GM18507 (cell line): Measurements from ENCODE around the gene GPT2.

Experiments
- DNase-seq: peaks from one replicate; pipeline ENCODE4 v3.0.0; 2011; ENCODE audit warnings: low read depth; ENCODE audit not compliant: insufficient read length; ENCODE audit errors: extremely low spot score
- FAIRE-seq: peaks from 2 replicates; lab custom pipeline; 2011; peaks lifted over from hg19 to GRCh38; lab: Jason Lieb, UNC

GPT2 gene, protein sequence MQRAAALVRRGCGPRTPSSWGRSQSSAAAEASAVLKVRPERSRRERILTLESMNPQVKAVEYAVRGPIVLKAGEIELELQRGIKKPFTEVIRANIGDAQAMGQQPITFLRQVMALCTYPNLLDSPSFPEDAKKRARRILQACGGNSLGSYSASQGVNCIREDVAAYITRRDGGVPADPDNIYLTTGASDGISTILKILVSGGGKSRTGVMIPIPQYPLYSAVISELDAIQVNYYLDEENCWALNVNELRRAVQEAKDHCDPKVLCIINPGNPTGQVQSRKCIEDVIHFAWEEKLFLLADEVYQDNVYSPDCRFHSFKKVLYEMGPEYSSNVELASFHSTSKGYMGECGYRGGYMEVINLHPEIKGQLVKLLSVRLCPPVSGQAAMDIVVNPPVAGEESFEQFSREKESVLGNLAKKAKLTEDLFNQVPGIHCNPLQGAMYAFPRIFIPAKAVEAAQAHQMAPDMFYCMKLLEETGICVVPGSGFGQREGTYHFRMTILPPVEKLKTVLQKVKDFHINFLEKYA

DNA sequence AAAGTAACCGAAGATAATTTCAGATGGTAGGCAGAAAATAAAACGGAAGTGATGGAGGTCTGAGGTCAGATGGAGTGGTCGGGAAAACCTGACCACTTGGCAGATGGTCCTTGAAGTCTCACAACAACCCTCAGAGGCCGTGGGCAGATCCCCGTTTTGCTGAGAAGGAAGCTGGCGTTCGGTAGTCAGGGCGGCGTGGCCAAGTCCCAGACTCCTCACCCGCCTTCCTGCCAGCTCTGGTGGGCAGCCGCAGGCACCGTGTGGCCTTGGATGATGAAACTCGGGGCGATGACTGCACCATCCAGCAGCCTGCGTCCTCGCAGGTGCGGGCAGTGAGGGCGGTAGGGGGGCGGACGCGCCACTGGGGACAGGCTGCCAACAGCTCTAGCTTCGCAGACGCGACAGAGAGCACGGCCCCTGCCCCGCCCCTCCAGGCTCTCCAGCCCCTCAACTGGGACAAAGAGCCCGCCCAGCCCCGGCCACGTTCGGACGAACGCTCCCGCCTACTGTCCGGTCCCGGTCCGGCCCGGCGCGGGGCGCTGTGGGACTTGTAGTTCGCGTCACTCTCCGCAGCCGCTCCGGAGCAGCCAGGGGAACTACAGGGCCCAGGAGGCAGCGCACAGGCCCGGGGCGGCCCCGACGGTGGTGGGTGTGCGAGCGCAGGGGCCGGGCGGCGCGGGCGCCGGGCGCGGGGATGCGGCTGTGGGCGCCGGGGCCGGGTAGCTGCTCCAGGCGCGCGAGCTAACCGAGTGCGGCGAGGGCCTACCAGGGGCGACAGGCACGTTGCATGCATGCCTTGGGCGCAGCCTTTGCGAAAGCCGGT is at the start of gene GPT2:
GPT2 (plus strand) TSS at position 673 of the 823 bp plus-strand sequence. CDS start 354 bp downstream, outside the sequence.
- peak; percentile 90 for FAIRE-seq
- peak; percentile 79 for DNase-seq

DNA sequence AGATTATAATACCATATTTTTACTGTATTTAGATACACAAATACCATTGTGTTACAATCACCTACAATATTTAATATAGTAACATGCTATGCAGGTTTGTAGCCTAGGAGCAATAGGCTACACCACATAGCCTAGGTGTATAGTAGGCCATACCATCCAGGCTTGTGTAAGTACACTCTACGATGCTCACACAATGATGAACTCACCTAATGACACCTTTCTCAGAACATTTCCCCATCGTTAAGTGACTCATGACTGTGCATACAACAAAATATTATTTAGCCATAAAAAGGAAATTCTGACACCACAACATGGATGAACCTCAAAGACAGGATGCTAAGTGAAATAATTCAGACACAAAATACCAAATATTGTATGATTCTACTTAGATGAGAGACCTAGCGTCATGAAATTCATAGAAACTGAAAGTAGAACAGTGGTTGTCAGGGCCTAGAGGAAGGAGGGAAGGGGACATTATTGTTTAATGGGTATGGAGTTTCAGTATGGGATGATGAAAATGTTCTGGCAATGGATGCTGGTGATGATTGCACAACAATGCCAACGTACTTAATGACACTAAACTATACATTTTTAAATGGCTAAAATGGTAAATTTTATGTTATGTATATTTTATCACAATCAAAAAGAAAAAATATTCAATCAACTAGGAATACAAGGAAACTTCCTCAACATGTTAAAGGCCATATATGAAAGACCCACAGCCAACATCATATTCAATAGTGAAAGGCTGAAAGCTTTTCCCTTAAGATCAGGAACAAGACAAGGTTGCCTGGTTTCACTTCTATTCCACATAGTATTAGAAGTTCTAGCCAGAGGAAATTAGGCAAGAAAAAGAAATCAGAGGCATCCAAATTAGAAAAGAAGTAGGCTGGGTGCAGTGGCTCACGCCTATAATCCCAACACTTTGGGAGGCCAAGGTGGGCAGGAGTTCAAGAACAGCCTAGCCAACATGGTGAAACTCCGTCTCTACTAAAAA is 47.3 kb upstream of the GPT2 start:
- DNase-seq, result no peak
- no peak for FAIRE-seq

DNA sequence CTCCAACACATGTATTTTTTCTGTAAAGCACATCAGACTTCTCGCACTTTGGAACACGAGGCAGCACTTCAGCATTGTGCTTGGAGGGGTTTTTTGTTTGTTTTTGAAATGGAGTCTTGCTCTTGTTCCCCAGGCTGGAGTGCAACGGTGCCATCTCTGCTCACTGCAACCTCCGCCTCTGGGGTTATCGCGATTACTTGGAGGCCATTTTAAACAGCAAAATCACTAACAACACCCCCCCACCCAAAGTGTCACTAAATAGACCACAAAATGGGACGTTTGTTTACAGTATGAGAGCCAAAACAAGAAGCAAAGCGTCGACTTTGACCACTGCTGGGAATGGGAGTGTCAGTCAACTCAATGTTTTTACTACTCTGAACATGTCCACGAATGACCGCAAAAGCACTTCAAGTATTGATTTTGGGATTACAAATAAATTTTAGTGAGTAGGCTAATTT is 44.1 kb upstream of the GPT2 start:
- FAIRE-seq (no peak), DNase-seq (no peak)

DNA sequence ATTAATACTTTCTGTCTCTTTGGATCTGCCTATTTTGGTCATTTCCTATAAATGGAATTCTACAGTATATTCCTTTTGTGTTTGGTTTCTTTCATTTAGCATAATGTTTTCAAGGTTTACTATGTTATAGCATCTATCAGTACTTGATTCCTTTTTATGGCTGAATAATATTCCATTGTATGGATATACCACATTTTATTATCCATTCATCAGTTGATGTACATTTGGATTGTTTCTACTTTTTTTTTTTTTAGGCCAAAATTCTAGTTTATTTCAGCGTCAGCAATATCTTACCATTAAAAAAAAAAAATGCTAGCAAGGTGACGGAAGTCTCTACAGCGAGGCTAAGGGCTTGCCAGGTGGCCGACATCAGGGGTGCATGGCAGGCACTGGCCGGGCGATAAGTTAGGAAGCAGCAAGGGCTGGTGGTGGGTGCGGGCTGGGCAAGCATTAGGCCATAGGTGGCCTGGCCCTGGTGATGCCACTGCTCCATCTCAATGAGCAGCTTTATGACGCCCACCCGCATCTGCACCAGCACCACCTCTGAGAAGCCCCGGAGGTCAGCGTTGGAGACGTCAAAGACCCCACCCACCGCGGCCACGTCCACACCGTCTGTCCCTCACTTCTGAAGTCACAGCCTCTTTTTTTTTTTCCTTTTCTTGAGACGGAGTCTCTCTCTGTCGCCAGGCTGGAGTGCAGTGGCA is 41.8 kb upstream of the GPT2 start:
- FAIRE-seq (no peak), DNase-seq (no peak)

DNA sequence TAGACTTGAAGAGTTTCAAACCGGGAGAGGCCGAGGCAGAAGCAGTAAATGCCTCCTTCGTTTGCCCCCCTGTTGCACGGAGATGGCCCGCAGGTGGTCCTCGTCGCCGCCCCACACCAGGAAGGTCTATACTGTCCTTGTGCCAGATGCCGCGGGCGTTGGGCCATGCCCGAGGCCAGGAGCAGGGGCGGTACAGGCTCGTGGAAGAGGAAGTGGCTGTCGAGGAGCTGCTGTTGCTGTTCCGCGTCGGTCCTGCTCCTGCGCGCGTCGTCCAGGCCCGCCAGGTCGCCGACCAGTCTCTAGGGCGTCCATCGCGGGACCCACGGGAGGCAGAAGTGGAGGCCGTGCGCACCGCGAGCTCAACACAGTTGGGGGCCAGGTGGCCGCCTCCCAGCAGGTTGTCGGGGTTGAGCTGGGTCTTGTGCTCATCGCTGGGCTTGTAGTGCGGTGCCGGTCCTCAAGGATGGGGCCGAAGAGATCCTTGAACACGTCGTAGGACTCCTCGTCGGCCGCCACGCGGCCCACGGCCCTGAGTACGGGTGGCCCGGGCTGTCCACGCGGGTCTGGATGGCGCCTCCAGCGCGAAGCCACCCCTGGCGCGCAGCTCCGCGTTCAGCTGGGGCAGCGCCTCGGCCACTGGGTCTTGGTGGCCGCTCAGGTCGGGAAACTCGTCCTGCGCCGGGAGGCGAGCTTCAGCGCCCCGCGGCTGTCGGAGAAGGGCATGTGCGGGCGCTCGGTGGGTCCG is 40.1 kb upstream of the GPT2 start:
- DNase-seq, result no peak
- no peak for FAIRE-seq

DNA sequence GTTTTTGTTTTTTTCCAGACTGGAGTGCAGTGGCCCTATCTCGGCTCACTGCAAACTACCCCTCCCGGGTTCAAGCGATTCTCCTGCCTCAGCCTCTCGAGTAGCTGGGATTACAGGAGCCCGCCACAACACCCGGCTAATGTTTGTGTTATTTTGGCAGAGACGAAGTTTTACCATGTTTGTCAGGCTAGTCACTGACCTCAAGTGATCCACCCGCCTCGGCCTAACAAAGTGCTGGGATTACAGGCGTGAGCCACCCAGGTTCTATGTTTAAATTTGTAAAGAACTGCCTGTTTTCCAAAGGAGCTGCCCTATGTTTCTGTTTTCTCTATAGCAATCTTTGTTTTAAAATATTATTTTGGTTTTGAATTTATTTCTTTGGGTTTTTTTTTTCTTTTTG is 39.4 kb upstream of the GPT2 start:
- FAIRE-seq, result no peak
- no peak for DNase-seq

DNA sequence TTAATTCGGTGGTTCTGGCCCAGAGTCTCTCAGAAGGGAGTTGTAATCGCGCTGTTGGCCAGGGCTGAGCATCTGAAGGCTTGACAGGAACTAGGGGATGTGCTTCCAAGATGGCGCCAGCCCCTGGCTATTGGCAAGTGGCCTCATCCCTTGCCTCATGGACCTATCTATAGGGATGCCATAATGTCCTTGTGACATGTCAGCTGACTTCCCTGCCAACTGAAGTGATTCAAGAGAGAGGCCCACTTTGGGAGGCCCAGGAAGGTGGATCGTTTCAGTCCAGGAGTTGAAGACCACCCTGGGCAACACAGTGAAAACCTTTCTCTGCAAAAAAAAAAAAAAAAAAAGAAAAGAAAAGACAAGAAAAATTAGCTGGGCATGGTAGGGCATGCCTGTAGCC is 38.2 kb upstream of the GPT2 start:
- FAIRE-seq (no peak), DNase-seq (no peak)

DNA sequence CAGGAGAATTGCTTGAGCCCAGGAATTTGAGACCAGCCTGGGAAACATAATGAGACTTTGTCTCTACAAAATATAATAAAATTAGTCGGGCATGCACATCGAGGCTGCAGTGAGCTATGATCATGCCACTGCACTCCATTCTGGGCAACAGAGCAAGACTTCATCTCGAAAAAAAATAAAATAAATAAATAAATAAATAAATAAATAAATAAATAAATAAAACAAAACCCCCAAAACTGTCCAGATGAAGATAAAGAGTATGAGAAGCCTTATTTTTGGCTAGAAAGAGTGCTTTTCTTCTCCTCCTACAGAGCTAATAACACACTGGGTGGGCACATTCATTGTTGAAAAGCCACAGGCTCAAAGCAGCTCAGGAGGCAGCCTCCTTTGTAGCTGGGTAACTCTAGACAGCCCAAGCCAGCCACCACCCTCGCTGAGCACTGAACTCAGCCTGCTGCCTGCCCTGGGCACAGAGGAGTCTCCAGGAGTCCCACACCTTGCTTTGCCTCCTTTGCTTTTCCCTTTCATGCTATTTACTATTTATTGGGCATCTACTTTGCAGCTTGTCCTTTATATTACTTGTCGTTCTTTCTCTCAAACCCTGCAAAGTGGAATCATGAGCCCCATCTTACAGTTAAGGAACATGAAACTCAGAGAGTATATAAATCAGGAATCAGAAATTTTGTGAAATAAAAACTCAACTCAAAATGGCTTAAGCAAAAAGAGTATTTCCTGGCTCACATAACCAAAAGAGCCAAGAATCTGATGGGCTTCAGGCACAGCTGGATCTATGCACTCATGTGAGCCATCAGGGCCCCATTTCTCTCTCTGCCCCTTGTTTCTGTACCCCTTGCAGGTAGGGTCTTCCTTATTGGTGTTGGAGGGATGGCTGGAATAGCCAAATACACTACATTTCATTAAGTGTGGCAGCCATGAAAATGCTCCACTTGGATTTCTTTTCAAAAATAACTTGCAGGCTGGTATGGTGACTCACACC is 35.1 kb upstream of the GPT2 start:
- DNase-seq, result no peak
- FAIRE-seq, result no peak

DNA sequence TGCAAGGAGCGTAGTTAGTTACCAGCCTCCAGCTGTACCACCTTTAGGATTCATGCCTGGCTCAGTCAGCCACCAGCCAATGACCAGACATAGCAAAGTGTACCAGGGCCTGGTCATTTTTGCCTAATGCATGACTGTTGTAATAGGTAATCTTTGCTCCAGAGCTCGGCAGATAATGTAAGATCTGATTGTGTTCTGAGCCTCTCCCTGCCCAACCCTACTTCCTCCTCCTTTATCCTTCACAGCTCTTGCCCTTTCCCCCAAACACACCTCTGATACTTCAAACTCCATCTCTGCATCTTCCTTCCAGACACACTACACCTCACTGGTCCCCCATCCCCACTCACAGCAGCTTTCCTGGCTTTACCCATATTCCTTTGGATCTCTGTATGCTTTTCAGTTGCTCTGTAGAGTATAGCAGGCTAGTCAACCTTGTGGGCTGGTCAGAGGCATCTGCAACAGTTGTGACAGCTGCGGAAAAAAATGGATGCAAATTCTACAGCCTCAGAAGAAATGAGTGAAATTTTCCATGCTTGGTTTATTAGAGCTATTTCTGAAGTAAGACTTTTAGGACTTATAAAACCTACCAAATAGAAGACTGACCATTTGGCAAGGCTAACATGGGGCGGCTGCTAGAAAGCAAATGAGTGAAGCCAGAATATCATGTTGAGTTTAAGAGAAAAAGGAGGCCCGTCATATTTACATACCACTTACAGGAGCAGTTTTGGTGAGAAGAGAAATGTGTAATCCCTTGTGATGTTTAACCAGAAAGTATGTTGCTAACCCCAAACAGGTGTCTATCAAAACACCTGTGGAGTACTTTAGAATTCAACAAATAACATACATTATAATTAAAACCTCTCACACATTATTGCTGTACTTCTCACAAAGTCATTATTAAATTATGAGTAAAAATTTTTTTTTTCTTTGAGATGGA is 33.3 kb upstream of the GPT2 start:
- FAIRE-seq, result no peak
- DNase-seq, result no peak

DNA sequence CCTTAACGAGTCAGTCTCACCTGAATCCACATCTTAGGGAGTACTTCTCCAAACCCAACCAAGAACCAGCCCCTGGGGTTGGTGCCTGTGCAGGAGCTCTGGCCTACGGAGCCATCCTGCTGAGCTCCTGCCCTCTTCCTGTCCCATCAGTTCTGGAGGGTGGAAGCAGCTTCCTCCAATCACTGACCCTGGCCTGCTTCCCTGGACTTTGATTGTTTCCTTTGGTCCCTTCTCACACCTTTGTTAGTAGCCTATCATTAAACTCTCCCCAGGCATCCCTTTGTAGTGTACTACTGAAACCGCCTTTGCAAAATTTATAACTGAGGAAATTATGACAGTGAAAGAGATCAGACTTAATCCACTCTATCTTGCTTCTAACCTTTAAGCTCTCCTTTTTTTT is 32.0 kb upstream of the GPT2 start:
- DNase-seq (no peak), FAIRE-seq (no peak)

DNA sequence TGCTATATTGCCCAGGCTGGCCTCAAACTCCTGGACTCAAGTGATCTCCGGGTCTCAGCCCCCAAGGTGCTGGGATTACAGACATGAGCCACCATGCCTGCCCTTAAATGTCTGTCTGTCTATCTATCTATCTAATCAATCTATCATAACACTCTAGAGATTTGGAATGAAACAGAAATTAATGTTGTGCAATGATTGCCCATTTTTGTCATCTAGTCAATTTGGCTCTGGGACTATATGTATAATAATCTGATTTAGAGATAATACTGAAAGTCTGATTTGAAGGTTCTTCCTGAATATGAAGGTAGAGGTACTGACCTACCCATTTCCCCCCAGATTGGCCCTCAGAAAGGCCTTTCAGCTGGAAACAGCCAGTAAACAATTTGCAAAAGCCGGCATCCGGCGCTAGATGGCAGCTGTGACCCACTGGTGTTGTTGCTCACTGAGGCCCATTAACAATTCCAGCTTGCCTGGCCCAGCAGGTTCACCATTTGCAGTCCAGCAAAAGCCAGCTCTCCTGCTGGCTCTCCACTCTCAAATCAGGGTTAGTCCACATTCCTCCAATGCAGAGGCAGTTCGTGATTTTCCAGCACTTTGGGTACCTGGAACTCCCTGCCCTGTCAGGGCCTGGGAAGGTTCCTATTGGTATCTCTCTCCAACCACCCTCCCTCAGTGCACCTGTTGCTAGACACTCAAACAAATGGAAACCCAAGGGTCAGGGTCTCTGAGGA is 30.3 kb upstream of the GPT2 start:
- FAIRE-seq, result peak; percentile 91
- DNase-seq, result peak; percentile 50

DNA sequence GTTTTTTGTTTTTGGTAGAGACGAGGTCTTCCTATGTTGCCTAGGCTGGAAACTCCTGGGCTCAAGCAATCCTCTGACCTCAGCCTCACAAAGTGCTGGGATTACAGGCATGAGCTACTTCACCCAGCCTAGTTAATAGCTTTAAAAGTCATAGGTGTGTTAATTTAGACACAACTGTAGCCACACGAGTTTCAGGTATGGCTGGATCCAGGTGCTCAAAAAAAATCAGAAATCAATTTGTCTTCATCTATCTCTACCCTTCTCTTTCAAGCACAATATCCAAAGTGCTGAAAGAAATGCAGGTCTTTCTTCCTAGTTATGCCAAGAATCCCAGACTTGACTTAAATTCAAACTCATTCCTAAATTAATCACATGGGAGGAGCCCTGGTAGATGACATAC is 29.3 kb upstream of the GPT2 start:
- DNase-seq (no peak), FAIRE-seq (no peak)

DNA sequence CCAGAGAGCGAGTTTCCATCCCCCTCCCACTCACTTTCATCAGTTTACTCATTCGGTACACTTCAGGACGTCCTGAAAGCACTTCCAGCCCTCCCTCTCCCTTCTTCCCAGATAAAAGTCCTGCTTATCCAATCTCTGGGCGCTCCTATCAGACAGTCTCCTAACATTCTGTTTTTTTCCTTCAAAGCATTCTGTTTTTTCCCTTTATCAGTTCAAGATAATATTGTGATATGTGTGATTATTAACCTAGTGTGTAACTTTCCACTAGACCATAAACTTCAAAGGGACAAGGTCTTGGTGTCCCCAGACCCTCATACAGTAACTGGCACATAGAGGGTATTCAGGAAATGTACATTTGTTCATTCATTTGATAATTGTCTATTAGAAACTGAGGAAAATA is 28.8 kb upstream of the GPT2 start:
- no peak for FAIRE-seq
- no peak for DNase-seq

DNA sequence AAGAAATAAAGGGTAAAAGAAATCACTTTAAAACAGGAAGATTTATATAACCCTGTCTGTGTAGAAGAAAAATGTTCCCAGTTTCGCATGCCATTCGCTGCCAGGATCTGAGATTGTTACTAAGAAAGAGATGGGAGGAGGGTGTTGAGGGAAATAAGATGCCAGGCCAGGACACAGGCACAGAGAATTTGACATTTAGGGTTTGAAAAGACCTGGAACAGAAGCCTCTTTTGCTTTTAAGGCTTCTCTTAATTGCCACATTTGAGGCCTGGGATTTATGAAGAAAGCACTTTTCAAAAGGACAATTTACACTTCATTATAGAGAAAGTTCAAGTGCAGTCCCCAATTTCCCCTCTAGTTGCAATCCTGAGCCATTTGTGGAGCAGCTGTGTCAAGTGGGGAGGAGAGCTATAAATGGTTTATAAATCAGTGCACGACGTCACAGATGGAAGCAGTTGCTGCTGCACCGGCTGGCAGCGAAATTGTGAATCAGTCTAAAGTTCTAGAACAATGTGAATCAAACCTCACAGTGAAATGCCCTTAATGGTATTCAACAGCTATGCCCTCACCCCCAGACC is 26.7 kb upstream of the GPT2 start:
- FAIRE-seq (no peak), DNase-seq (no peak)

DNA sequence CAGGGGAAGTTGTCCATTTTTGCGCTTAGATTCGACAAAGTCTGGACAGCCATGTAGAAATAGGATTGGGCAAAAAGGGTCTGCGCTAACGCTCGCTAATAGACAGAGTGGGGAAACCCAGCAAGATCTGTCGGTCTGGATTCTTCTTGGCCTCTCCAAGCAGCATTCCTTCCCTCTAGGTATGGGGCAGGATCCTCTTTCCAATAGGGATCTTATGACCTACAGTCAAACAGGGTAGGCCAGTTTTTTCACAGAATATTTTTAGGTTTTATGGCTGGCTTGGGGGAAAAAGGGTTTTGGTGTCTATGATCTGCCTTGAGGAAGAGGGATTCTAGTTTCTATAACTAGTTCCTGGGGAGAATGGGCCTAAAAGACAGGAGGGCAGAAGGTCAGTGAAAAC is 26.0 kb upstream of the GPT2 start:
- DNase-seq, result no peak
- no peak for FAIRE-seq
